GM12874 (cell line): ENCODE data around the gene ST8SIA1.

ENCODE experiments used
- CTCF ChIP-seq: IDR thresholded peaks from 2 replicates; pipeline ENCODE4 v1.5.1; 2011; ENCODE audit warnings: low read depth, mild to moderate bottlenecking, control low read depth, low read length, moderate library complexity; ENCODE audit not compliant: insufficient read depth

ST8SIA1 gene

GRCh38 chr12:22325218-22325617 is 9.3 kb downstream of the ST8SIA1 start:
- TF ChIP-seq CTCF = no peak

GRCh38 chr12:22322091-22322490 is 12.4 kb downstream of the ST8SIA1 start:
- TF ChIP-seq CTCF = no peak

GRCh38 chr12:22321638-22322037 is 12.9 kb downstream of the ST8SIA1 start:
- TF ChIP-seq CTCF = no peak

- no peak for TF ChIP-seq CTCF
Observed at GRCh38 chr12:22321018-22321605, 13.4 kb downstream of the ST8SIA1 start.

GRCh38 chr12:22318108-22318737 is 16.3 kb downstream of the ST8SIA1 start:
- TF ChIP-seq CTCF = no peak

- TF ChIP-seq CTCF = no peak
Observed at GRCh38 chr12:22313963-22314330, 20.6 kb downstream of the ST8SIA1 start.

GRCh38 chr12:22313286-22313962 is 21.1 kb downstream of the ST8SIA1 start:
- no peak for TF ChIP-seq CTCF
